Trophoblast cell (in vitro differentiated cells and primary cell): ENCODE measurements around the gene INA.
A peak's percentile ranks its signal among the peaks of the same experiment; 100 is the strongest.

ENCODE experiments used
- DNase-seq, 2 donors: peaks; one replicate each; pipeline ENCODE4 v3.0.0-alpha.2; 2016
- H2AFZ ChIP-seq: 2 replicates; pipeline ENCODE4 v1.6.1; 2013; ENCODE audit warnings: low read length, moderate library complexity, mild to moderate bottlenecking; ENCODE audit not compliant: insufficient read depth, poor library complexity
- H2AK5ac ChIP-seq: 2 replicates; pipeline ENCODE4 v1.6.1; 2013; ENCODE audit warnings: mild to moderate bottlenecking, low read length
- H2BK120ac ChIP-seq: 2 replicates; pipeline ENCODE4 v1.6.1; 2013; ENCODE audit warnings: low read length, mild to moderate bottlenecking, moderate library complexity; ENCODE audit not compliant: insufficient read depth, poor library complexity
- H2BK12ac ChIP-seq: 2 replicates; pipeline ENCODE4 v1.6.1; 2013; ENCODE audit warnings: mild to moderate bottlenecking, low read length, moderate library complexity
- H2BK5ac ChIP-seq: 2 replicates; pipeline ENCODE4 v1.6.1; 2013; ENCODE audit warnings: low read length, low read depth, moderate library complexity, mild to moderate bottlenecking; ENCODE audit not compliant: poor library complexity
- H3K14ac ChIP-seq: 2 replicates; pipeline ENCODE4 v1.6.1; 2013; ENCODE audit warnings: mild to moderate bottlenecking, low read length
- H3K18ac ChIP-seq: 2 replicates; pipeline ENCODE4 v1.6.1; 2013; ENCODE audit warnings: mild to moderate bottlenecking, low read length
- H3K23ac ChIP-seq: 2 replicates; pipeline ENCODE4 v1.6.1; 2013; ENCODE audit warnings: low read length
- H3K27ac ChIP-seq: 2 replicates; pipeline ENCODE4 v1.5.1; 2013; ENCODE audit warnings: low read depth, mild to moderate bottlenecking, inconsistent platforms, low read length, moderate library complexity
- H3K27me3 ChIP-seq: 2 replicates; pipeline ENCODE4 v1.6.1; 2013; ENCODE audit warnings: inconsistent platforms, mild to moderate bottlenecking, low read length, moderate library complexity; ENCODE audit not compliant: insufficient read depth
- H3K36me3 ChIP-seq, 2 experiments: 1 replicate in 1 of 2; 2 replicates in 1 of 2; pipeline ENCODE4 v1.6.1; 2013; ENCODE audit warnings: low read length in 2 of 2, mild to moderate bottlenecking in 2 of 2, moderate library complexity in 1 of 2; ENCODE audit not compliant: insufficient read depth in 2 of 2, control insufficient read depth in 1 of 2
- H3K4ac ChIP-seq: 2 replicates; pipeline ENCODE4 v1.6.1; 2013; ENCODE audit warnings: low read depth, mild to moderate bottlenecking, low read length, moderate library complexity
- H3K4me1 ChIP-seq, 2 experiments: 1 replicate in 1 of 2; 2 replicates in 1 of 2; pipeline ENCODE4 v1.6.1; 2013; ENCODE audit warnings: low read length in 2 of 2, mild to moderate bottlenecking in 2 of 2, moderate library complexity in 1 of 2; ENCODE audit not compliant: insufficient read depth in 2 of 2, control insufficient read depth in 1 of 2
- H3K4me2 ChIP-seq: 2 replicates; pipeline ENCODE4 v1.6.1; 2013; ENCODE audit warnings: inconsistent platforms, mild to moderate bottlenecking, low read length, moderate library complexity
- H3K4me3 ChIP-seq: 2 replicates; pipeline ENCODE4 v1.5.1; 2013; ENCODE audit warnings: mild to moderate bottlenecking, low read depth, low read length, inconsistent platforms
- H3K79me1 ChIP-seq: one replicate; pipeline ENCODE4 v1.6.1; 2013; ENCODE audit warnings: low read length
- H3K79me2 ChIP-seq: 2 replicates; pipeline ENCODE4 v1.6.1; 2013; ENCODE audit warnings: low read length, mild to moderate bottlenecking; ENCODE audit not compliant: control insufficient read depth, insufficient read depth, poor library complexity
- H3K9ac ChIP-seq: 2 replicates; pipeline ENCODE4 v1.6.1; 2013; ENCODE audit warnings: mild to moderate bottlenecking, low read length
- H3K9me3 ChIP-seq: 2 replicates; pipeline ENCODE4 v1.6.1; 2013; ENCODE audit warnings: low read depth, mild to moderate bottlenecking, control low read depth, inconsistent platforms, low read length; ENCODE audit not compliant: insufficient read depth
- H4K12ac ChIP-seq: 2 replicates; pipeline ENCODE4 v1.6.1; 2013; ENCODE audit warnings: low read depth, mild to moderate bottlenecking, low read length, moderate library complexity
- H4K8ac ChIP-seq: 2 replicates; pipeline ENCODE4 v1.6.1; 2013; ENCODE audit warnings: low read depth, mild to moderate bottlenecking, low read length, moderate library complexity
- H4K91ac ChIP-seq: one replicate; pipeline ENCODE4 v1.6.1; 2013; ENCODE audit warnings: low read depth, mild to moderate bottlenecking, low read length, moderate library complexity
- WGBS: extraction: QIAGEN DNeasy Blood & Tissue Kit; methylation state at CpG from one replicate; pipeline ENCODE4 v1.1.7; 2013; ENCODE audit warnings: missing lambda C conversion rate; ENCODE audit not compliant: insufficient read length, insufficient coverage; ENCODE audit errors: extremely low coverage; 5-methylcytosine and 5-hydroxymethylcytosine counted together

The INA gene

DNA sequence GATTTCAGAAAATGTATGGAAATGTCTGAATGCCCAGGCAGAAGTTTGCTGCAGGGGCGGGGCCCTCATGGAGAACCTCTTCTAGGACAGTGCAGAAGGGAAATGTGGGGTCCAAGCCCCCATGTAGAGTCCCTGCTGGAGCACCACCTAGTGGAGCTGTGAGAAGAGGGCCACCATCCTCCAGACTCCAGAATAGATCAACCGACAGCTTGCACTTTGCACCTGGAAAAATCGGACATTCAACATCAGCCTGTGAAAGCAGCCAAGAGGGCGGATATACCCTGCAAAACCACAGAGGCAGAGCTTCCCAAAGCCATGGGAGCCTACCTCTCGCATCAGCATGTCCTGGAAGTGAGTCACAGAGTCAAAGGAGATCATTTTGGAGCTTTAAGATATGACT lies 16.9 kb upstream of the INA start:
- no peaks in the 10 kb centered on the region for H3K79me2 ChIP-seq
- no peak overlapping the region for H3K4me2 ChIP-seq
- H3K79me1 ChIP-seq, result no peaks in the 10 kb centered on the region
- no peak overlapping the region for H2BK5ac ChIP-seq
- H3K9ac ChIP-seq, result no peak overlapping the region
- peaks cover 8% of the 10 kb centered on the region for H3K9me3 ChIP-seq
- H2BK120ac ChIP-seq, result no peak overlapping the region
- no peak overlapping the region for H3K4ac ChIP-seq
- no peak overlapping the region for H4K12ac ChIP-seq
- no peak overlapping the region for H2AFZ ChIP-seq
- no peaks in the 10 kb centered on the region for H3K36me3 ChIP-seq
- no peak overlapping the region for H3K18ac ChIP-seq
- no peak overlapping the region for H3K23ac ChIP-seq
- H2AK5ac ChIP-seq, result no peak overlapping the region
- no peak overlapping the region for H3K27ac ChIP-seq
- DNase-seq, result no peak
- H3K4me3 ChIP-seq, result no peak overlapping the region
- H3K14ac ChIP-seq, result no peak overlapping the region
- H4K91ac ChIP-seq, result no peak overlapping the region
- no peak overlapping the region for H2BK12ac ChIP-seq
- no peaks in the 10 kb centered on the region for H3K27me3 ChIP-seq
- H3K4me1 ChIP-seq, result no peaks in the 10 kb centered on the region
- WGBS, result no CpG with 5 or more reads among the region's 5 CpGs
- H4K8ac ChIP-seq, result no peak overlapping the region

DNA sequence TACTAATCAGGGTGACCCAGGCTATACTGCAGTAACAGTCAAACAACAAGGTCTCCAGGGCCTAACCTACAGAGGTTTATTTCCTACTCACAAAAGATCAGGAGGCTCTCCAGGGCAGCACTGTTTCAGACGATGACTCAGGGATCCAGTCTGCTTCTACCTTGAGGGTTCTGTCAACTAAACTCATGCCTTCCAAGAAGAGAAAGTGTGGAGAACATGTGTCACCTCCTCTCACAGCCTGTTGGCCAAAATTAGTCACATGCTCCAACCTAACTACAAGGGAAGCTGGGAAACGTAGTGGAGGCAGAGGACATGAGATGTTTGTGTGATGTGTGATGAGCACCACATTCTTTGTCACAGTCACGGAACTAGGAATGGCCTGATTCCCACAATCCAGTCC lies 14.7 kb upstream of the INA start:
- Histone ChIP-seq H2BK12ac (no peak overlapping the region), H4K8ac (no peak overlapping the region), H3K79me2 (no peaks in the 10 kb centered on the region), H3K4ac (no peak overlapping the region), H4K12ac (no peak overlapping the region), H3K4me1 (no peaks in the 10 kb centered on the region), H2AFZ (no peak overlapping the region), H2BK5ac (no peak overlapping the region), H3K79me1 (no peaks in the 10 kb centered on the region), H3K36me3 (no peaks in the 10 kb centered on the region), H3K9me3 (peaks cover 8% of the 10 kb centered on the region), H3K27ac (no peak overlapping the region), H3K14ac (no peak overlapping the region), H3K4me3 (no peak overlapping the region), H3K4me2 (no peak overlapping the region), H4K91ac (no peak overlapping the region), H2BK120ac (no peak overlapping the region), H3K18ac (no peak overlapping the region), H3K23ac (no peak overlapping the region), H3K27me3 (no peaks in the 10 kb centered on the region), H3K9ac (no peak overlapping the region), H2AK5ac (no peak overlapping the region)
- DNase-seq, result no peak
- no CpG with 5 or more reads among the region's 3 CpGs for WGBS

DNA sequence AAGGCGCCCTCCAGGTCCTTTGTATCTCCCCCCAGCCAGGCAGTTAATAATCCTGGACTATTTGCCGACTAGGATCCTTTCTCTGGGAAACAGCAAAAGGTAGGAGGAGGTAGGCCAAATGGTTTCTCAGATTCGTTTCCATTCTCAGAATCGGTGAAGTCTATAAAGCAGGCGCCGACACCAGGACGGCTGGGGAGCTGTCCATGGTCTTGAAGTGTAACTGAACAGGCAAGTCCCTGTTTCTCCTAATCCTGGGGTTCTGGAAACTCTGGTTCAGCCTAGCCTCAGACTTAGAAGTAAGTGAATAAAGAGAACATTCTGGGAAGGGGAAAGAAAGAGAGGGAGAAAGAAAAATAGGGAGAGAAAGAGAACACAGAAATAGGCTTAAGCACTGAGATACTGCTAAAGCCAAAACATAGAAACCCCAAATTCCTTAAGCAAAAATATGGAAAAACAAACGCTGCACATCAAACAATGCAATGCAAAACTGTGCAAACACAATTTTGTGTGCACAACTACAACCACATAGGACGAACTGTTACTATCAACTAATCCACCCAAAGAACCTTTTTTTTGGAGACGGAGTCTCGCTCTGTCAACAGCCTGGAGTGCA lies 11.1 kb upstream of the INA start:
- peaks cover 1% of the 10 kb centered on the region for H3K9me3 ChIP-seq
- H3K4ac ChIP-seq, result no peak overlapping the region
- no peaks in the 10 kb centered on the region for H3K79me1 ChIP-seq
- H3K36me3 ChIP-seq, result no peaks in the 10 kb centered on the region
- no peak overlapping the region for H3K4me2 ChIP-seq
- H2BK12ac ChIP-seq, result no peak overlapping the region
- H2BK5ac ChIP-seq, result no peak overlapping the region
- no peak overlapping the region for H2AFZ ChIP-seq
- no CpG with 5 or more reads among the region's 11 CpGs for WGBS
- no peak overlapping the region for H4K91ac ChIP-seq
- H3K27me3 ChIP-seq, result no peaks in the 10 kb centered on the region
- DNase-seq, result peak; percentile 22 to 75
- H3K4me1 ChIP-seq, result no peaks in the 10 kb centered on the region
- H2AK5ac ChIP-seq, result no peak overlapping the region
- H3K4me3 ChIP-seq, result no peak overlapping the region
- H3K27ac ChIP-seq, result no peak overlapping the region
- no peak overlapping the region for H2BK120ac ChIP-seq
- no peak overlapping the region for H4K8ac ChIP-seq
- H3K79me2 ChIP-seq, result no peaks in the 10 kb centered on the region
- H3K9ac ChIP-seq, result no peak overlapping the region
- no peak overlapping the region for H3K18ac ChIP-seq
- H3K14ac ChIP-seq, result no peak overlapping the region
- H3K23ac ChIP-seq, result no peak overlapping the region
- H4K12ac ChIP-seq, result no peak overlapping the region

DNA sequence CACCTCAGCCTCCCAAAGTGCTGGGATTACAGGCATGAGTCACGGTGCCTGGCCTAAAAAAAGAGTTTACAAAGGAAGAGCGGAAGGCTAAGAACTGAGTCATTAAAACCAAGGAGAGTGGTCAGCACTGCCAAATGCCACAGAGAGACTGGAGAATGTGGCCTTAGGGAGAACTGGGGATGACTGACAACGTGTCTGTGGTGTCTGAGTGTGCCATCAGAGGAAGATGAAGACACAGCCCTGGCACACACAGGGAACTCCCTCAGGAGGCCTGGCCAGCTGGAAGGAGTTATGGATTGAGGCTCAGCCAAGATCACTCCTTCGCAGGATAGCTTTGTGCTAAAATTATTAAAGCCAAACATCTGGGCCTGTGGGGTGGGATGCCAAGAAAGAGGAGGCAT lies 3.9 kb upstream of the INA start:
- Histone ChIP-seq H3K23ac (no peak overlapping the region), H3K4me1 (peaks cover 9 to 20% of the 10 kb centered on the region in 2 experiments), H3K36me3 (no peaks in the 10 kb centered on the region), H4K91ac (no peak overlapping the region), H3K9ac (no peak overlapping the region), H4K12ac (no peak overlapping the region), H3K79me1 (no peaks in the 10 kb centered on the region), H3K4ac (no peak overlapping the region), H3K9me3 (peaks cover 5% of the 10 kb centered on the region), H3K27me3 (peaks cover 22% of the 10 kb centered on the region), H3K18ac (no peak overlapping the region), H4K8ac (no peak overlapping the region), H2BK120ac (no peak overlapping the region), H3K4me3 (no peak overlapping the region), H2BK5ac (no peak overlapping the region), H3K14ac (no peak overlapping the region), H3K27ac (no peak overlapping the region), H2AK5ac (no peak overlapping the region), H3K79me2 (no peaks in the 10 kb centered on the region), H3K4me2 (no peak overlapping the region), H2BK12ac (no peak overlapping the region), H2AFZ (no peak overlapping the region)
- peak; percentile 83 to 87 for DNase-seq
- no CpG with 5 or more reads among the region's 4 CpGs for WGBS
